GM18502 (cell line): ENCODE data around the gene PROX1.

ENCODE experiments used
- ATAC-seq: cut with Tn5 transposase; IDR thresholded peaks from one replicate; pipeline ENCODE4 v1.9.1; 2021; ENCODE audit warnings: mild to moderate bottlenecking; ENCODE audit not compliant: unreplicated experiment, poor library complexity

The PROX1 gene

DNA sequence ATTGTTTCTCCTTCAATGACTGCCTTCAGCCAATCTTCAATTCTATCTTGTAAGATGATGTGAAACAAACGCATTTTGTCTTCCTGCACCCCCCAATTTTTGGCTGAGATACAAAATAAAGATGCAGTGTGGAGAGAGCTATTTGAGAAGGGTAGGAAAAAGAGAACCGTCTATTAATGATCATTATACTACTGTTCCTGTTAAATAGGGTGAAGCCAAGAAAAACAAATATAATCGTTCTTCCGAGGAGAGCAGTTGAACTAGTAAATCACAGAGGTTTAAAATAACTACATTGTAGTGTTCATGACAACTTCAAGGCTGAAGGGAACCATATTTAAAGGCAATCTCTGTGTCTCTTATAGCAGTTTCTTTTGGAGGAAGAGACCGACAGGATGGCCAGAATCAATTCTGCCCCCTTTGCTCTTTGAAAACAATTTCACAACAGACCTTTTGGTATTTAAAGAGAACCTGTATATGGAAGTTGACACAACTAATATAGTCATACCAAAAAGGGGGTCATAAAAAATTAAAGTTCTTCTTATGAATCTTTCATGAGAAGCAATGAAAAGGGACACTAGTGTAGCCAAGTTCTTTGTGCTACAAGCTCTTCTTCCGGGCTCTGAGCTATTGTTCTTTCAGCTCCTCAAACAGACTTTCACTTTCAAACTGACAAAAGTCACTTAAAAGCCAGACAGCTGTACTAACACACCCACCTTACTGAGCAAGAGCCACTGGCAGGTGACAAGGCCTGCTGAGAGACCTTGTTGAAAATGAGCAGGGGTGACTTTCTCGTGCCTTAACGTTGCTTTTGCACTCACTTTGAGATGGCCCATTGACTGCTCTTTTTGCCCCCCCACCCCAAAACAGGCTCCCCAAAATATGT is 30.9 kb downstream of the PROX1 start:
- ATAC-seq = peak; percentile 91

DNA sequence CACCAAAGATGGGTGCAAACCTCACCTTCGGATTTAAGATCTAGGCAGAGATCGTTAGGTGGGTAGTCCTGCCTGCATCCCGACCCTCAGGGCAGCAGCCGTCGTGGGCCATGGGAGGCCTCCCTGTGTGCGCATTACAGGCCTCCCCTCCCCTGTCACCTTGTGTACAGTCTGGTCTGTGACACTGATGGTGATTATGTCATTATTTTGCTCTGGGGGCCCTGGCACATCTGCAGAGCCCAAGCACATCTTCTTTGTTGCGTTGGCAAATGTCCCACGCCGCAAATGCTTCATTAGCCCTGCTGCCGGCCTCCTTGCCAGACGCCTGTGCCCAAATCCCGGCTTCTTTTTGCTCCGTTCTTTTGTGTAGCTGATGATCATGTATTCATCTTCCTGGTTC is 31.7 kb downstream of the PROX1 start:
- no peak for ATAC-seq

DNA sequence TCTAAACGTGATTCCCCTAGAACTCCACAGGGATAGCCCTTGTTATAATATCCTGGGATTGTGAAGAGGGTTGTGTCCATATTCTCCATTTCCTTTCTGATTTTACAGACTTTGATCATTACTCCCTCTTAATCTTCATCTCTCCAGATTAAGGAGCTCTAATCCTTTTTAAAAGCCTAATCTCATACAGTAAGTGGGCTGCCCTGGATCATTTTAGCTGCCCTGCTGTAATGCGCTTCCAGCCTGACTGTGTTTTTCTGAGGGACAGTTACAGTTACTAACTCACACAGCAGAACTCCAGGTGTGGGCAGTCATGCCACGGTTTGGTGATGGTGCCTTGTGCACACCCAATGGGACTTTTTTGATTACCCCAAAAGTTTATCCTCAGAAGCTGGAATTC is 33.5 kb downstream of the PROX1 start:
- no peak for ATAC-seq

DNA sequence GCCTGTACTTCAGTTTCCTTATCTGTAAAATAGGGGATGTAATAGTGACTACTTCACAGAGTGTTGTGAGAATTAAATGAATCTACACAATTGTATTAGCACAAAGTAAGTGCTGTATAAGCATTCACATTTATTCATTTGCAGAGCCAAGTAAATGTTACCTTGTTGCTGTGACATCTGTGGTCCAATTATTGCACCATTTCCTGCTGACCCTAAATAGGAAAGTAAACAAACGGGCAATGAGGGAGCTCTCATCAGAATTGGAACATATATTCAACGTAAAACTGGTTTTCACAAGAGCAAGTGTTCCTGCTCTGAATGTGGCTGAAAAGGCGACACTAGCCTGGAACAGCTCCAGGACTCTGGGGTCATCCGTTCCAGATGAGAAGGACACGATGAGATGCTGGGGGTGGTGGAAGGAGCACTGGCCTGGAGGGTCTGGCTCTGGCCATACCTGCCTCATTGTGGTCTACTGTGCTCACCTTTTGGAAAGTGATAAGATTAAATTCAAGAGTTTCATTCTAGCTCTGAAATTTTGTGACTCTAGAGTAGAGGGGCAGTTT is 34.5 kb downstream of the PROX1 start:
- ATAC-seq = no peak

DNA sequence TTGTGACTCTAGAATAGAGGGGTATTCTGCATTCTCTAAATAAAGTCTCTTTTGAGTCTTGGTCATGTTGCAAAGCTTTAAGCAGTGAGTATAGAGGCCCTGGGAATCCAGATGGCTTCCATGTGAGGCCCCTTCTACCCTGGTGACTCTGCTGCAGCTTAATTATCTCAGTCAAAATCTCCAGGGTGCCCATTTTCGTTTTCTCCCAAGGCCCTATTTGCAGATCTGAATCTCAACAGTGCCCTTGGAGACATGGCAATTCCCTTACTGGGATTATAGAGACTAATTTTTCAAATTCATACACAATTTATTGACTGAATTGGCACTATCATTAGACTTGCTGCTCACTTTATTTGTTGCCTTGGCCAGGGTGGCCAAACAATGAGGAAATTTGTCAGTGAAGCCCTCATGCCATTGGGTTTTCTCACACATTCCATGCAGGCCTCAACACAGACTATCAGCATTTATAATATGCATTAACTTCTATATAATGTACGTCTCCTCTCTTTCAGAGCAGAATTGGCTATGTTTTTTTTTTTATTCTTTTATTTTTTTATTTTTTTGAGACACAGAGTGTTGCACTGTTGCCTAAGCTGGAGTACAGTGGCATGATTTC is 35.1 kb downstream of the PROX1 start:
- ATAC-seq = no peak

DNA sequence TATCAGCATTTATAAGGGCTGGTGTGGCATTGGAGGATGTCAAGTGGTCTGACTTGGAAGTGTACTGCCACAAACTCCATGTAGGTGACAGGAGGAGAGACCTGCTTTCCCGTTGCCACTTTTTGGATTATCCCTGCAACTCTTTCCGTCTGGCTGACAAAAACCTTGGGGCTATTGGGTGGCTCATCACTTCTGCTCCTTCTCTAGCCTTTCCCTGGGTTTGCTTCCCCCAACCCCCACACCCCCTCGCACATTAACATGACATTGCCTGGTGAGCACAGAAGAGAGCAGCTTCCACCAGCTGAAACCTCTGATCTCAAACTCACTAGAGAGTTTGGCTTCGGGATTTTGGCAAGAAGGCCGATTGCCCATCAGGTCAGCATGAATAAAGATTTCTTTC is 39.2 kb downstream of the PROX1 start:
- no peak for ATAC-seq

DNA sequence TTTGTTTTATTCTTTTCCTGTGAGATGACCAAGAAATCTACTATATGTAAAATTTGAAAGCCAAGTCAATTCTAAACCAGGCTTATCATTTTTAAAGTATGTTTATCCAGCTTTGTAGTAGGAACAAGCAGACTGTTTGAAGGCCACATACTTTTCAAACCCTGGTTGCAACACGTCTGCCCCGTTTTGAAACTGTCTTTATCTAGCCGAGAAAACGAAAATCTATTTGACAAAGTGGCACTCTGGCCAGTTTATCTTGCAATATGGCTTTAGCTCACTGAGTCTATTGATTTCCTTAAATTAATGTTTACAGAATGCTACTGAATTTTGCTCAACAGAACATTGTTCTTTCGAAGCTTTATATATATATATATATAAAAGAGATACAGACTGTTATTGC is 39.7 kb downstream of the PROX1 start:
- ATAC-seq = no peak

DNA sequence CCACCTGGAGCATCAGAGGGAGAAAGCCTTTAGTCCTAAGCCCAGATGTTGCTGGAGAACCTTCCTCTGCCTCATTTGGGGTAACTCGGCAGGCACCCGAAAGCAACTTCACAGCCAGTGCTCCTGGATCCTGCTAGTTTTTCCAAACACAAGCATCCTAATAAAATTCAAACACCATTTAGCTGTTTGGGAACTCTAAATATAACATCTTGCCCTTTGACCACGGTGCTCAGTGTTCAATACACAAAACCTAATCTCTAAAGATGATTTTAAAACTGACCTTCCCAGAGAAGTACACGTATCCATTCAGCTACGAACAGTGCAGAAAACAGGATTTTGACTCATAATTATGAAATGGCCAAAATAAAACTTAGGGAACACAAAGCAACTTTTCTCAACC is 40.3 kb downstream of the PROX1 start:
- ATAC-seq = no peak

DNA sequence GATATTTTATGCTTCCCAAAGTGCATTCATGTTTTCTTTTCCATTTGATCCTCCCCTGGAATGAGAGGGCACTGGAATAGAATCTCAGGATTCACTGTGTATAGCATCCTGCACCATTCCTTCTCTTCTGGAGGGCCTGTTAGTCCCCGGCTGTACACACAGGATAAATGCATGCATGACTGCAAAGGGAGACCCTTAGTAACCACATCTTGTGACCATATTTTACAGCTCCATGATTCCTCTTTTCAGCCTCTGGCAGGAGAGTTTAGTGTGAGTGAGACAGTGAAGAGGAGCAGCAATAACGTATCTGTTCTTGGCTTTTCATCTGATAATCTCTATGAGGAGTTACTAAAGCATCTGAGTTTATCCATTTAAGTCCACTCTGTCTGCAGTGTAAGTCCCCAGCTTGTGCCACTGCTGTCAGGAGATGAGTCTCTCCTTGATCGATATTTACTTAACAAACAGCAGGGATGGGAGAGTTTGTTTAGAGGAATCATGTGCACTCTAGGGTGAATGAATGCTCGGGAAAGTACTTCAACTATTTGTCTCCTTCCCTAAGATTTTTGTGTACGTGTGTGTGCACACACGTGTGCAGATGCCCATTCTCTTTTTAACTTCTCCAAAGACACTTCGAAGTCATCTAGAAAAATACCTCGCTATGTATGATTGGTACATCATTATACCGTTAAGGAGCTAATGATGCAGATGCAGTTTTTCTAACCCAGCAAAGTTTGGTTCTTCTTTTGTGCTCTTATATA is 41.1 kb downstream of the PROX1 start:
- no peak for ATAC-seq

DNA sequence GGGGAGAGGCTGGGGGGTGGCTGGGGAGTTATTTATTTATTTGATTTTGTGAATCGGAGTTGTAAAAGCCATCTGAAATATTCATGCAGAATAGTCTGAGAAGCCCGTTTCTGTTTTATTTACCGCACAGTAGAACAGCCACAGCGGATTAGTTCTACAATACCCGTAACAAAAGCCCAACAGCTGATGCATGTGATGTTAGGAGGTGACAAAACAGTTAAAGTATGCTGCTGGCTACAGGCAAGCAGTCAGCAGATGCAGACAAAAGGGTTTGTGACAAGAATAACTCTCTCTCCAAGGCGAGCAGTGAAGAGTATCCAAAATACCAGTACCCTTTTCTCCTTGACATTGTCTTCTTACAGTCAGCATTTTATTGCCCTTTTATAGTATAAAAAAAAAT is 42.0 kb downstream of the PROX1 start:
- no peak for ATAC-seq

DNA sequence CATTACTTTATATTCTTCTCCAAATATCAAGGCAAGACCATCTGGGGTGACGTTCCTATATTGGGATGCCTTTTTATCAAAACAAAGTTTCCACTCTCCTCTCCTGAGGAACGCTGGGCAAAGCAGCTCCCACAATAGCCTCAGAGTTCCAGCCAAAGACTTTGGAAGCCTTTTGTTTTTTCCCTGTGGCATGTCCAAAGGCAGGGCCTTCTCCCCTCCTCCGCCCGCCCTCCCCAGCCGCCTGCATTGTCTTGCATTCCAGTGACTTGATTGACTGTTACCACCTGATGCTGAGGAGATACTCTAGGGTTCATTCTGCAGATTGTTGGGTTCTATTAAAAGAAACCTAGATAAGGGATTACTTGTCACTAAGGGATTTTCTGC is 43.5 kb downstream of the PROX1 start:
- ATAC-seq = no peak

DNA sequence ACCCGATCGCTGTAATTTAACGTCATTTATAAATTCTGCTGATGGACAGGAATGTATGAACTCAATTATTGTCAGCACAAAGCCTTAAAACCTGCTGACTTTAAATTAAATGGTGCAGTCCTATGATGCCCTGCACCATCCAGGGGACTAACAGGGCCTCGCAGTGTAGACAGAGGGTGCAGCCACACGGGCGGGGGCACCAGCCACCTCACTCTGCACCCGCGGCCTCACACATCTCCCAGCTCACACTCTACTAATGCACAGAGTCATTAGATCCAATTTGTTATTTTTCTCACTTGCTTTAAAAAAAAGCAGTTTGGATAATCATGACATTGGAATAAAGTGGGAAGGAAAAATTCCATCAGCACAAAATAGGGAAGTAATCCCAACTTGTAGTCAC is 49.7 kb downstream of the PROX1 start:
- ATAC-seq = no peak

DNA sequence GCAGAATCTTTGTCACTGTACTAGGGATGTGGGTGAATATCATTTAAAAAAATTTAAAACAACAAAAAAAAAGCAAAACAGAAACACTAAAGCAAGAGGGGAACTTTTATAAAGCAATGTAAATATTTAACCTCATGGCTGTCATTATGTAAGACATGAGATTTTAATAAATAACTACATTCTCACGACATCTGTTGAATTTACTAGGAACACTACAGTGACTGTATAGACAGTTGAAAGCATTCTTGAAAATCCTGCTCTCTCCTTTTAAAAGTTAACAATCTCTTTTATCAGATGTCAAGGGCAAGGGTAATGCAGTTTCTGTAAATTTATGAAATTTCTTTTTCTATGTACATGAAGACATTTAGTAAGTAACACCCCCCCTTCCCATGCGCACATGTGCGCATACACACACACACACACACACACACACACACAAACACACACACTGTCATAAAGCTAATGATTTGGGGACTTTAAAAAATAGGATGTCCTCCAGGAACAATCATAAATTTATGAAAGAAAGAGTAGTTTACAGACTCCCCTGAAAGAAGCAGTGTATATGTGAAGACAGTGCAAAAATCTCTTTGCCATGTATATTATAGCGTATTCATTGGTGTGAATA is 51.7 kb downstream of the PROX1 start:
- no peak for ATAC-seq

DNA sequence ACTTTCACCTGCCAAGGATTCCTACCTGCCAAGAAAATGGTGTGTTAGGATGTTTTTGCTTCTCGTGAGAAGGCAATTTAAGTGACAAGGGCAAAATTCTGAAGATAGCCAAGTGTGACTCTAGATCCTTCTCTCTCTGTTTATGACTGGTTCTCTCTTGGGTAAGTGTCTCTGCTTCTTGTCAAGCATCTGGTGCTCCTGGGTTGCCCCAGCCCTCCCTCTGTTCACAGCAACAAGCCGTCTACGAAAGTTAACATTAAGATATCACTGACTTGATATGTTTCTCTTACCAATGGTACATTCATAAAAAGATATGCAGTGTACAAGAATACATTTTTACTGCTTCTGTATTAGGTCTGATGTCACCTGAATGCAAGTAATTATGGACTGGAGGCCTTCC is 55.4 kb downstream of the PROX1 start:
- no peak for ATAC-seq

DNA sequence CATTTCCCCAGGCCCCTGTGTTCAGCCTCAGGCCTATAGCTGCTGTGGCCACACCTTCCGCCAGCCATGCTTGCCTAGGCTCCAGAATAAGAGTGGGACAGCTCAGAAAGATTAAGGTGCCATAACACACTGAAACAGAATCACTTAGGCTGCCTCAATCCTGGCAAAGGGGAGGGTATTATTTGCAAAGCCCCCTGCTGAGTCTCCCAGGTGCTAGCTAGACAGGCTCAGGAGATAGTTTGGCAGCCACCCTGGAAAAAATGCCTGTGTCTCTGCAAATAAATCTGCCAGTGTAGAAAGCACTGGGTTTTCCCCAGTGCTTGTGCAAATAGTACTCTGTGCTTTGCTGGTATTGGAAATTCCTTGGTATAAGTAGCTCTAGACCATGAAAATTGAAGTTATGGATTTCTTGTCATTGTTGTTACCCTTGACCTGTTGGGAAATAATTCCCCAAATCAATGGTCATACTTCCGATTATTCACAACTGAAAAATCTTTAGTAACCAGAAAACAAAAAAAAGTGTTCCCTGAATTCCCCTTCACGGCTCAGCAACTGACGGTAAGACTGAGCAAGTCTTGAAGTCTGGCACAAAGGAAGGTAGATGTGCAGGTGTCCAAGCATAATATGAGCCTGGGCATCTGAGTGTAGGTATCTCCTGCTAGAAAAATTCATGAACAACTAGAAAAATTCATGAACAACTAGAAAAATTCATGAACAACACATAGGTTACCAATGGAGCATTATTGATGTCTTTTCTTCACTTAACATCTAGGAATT is 56.9 kb downstream of the PROX1 start:
- ATAC-seq = no peak

DNA sequence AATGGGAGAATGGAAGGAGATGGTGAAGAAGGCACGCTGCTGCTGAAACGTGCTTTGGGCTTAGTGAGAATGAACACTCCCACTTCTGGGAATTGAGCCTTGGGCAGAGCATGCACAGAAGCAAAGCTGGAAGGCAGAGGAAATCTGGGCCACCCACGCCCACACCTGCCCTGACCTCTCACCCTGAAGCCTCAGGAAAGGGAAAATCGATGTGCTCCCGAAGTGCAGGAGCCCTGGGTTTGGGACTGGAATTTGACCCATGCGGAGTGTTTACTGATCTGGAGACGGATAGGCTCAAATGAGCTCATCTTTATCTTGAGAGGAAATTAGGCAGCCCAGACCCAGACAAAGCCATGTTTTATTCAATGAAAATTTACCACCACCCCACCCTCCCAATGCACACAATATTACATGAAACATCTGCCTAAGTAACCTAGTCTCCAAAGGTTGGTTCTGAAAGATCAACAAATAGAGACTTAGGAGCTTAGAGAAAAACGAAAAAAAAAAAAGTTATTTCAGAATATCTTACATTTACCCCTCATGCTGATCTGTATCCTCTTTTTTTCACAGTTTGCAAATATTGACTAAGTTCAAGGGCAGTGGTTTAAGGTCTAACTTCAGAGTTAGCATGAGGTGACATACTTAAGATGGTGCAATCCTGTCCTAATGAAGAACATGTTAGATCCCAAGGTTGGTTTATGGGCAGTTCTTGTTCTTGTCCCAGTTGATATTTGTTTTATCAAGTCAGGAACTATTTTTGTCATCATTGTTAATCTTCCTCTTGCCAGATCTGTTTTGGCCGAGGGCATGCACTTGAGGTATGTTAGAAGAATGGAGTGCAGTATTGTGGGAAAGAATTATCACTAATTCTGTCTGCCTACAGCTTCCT is 63.0 kb downstream of the PROX1 start:
- ATAC-seq = no peak

DNA sequence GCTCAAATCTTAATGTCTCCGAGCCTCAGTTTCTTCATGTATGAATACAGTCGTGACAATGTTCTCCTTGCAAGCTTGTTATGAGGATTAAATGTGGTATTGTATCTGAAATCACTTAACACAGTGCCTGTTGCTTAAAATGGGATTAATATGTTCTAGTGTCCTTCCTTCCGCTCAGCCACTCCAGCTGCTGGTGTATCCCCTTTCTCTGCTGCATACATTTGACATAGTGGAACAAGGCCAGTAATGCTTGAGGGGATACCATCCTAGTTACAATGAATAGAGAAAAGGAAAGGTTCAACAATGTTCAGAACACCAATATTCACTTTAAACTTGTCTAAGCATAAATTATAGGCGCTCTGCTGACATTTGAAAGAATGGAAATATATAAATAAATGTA is 64.0 kb downstream of the PROX1 start:
- ATAC-seq = no peak

DNA sequence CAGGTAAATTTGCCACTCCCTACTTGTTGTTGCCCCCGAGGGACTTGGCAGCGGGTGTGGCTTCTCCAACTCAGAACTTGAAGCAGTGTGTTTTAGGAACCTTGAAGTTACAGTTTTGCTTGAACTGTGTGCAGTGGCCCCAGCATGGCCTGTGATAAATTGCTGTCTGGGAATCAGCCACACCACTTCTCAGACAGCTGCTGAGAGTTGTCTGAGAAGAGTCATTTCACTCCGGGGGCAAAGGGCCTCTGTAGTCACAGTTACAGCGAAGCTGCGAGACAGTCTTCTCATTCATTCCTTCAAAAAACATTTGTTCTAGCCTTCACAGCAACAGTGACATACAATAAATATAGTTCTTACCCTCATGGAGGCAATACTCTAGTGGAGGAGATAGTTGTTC is 70.3 kb downstream of the PROX1 start:
- no peak for ATAC-seq

DNA sequence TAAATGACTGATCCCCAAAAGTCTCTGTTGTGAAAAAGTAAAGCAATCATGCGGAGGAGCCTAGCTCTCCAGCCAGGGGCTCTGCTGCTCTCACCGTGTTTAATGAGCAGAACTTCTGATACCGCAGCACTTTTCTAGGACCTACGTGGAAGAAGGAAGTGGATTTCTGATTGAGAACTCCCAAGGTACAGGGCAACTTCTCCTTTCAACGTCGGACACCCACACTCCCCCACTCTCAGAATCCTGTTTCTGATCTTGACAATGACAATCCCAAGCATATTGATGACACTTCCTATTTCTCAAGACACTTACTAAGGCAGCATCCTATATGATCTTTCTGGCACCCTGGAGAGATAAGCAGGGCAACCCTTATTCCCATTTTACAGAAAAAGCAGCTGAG is 78.4 kb downstream of the PROX1 start:
- no peak for ATAC-seq
